OCI-M2 (cell line): Measurements from ENCODE around the gene SPART.
"Not testable (repeated sequence)": the region's sequence is repeated elsewhere in the genome, so short reads cannot be mapped to it uniquely, and the experiment has no call there.

Experiments used
- DNase-seq: peaks from one replicate; lab custom pipeline; 2025; ENCODE audit not compliant: unreplicated experiment; lab: John Stamatoyannopoulos, UW

The SPART gene

DNA sequence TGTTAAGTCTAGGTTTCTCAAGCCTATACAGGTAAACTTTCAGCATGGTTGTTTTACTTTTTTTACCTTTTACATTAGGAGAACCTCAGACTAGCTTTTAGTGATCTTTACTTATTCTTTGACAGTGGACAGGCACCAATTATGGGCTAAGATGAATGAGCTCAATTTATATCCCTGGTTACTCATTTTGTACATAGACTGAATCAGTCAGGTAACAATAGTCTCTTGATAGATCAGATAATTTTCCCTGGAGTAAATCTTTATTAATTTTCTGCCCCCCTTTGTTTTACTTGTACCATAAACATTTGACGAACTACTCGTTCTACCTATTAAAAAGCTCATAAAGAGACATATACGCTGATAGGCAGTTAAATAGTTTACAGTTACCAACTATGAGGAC lies 22.8 kb downstream of the SPART start:
- no peak for DNase-seq

DNA sequence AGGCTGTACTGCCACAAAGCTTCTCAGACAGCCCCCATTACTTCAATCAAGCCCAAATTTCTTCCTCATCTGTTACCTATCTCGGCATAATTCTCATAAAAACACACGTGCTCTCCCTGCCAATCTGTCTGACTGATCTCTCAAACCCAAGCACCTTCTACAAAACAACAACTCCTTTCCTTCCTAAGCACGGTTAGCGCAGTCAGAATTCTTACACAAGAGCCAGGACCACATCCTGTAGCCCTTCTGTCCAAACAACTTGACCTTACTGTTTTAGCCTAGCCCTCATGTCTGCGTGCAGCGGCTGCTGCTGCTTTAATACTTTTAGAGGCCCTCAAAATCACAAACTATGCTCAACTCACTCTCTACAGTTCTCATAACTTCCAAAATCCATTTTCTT lies 26.4 kb downstream of the SPART start:
- not testable (repeated sequence) for DNase-seq

- no peak for DNase-seq
Measured at GRCh38 chr13:36313047-36313969, 32.9 kb downstream of the SPART start.

- no peak for DNase-seq
Measured at GRCh38 chr13:36310417-36311108, 35.6 kb downstream of the SPART start.

- DNase-seq, result no peak
Measured at GRCh38 chr13:36302289-36302688, 43.9 kb downstream of the SPART start.

DNA sequence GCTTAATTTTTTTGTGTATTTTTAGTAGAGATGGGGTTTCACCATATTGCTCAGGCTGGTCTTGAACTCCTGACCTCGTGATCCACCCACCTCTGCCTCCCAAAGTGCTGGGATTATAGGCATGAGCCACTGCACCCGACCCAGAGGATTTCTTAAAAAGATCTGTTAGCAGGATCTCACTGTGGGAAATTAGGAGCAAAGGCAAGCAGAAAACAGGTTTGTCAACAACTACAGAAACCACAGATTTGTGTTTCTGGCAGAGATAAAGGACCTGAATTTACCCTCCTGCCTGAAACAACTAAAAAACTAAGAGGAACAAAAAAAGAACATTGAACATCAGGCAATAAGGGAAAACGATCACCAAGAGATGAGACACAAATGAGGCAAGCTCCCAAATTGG lies 46.7 kb downstream of the SPART start:
- DNase-seq, result not testable (repeated sequence)

GRCh38 chr13:36298535-36299068 lies 47.6 kb downstream of the SPART start:
- no peak for DNase-seq

GRCh38 chr13:36297366-36298338 lies 48.5 kb downstream of the SPART start, which contains the start of gene CCDC169:
Gene CCDC169, minus strand, starts transcription at chr13:36297814. Its CDS starts 95 bp downstream, at chr13:36297719.
- no peak for DNase-seq

DNA sequence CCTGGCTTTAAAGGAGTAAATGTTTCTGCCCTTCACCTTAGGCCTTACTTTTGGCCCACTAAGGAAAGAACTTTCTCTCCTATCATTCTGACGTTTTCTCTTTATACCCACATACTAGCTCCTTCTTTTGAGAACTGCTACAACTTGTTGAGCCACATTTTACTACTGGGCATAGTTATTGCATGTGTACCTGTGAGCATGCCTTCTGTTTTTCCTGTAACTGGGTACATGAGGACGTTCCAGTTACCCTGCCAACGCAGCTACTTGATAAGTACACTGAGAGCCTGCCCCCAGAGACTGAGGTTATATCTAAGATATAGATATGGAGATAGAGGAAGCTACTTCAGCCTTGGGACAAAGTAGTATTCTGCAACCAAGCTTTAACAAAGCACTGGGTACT lies 52.1 kb downstream of the SPART start:
- no peak for DNase-seq

DNA sequence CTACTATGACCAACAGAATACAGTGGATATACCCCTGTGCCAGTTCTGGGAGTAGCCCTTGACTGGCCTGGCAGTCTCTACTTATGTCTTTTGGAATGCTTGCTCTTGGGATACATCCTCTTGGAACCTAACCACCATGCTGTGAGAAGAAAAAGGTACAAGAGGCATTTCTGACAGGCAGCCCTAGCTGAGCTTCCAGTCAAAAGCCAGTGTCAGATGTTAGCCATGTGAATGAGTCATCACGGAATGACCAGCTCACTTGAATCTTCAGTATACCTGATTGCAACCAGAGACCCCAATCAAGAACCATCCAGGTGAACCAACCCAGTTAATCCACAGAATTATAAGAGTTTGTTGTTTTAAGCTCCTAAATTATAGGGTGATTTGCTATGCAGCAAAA lies 52.7 kb downstream of the SPART start:
- no peak for DNase-seq

- no peak for DNase-seq
Measured at GRCh38 chr13:36288794-36289391, 57.3 kb downstream of the SPART start.

GRCh38 chr13:36286006-36286405 lies 60.2 kb downstream of the SPART start:
- DNase-seq, result no peak

- no peak for DNase-seq
Measured at GRCh38 chr13:36282821-36283432, 63.3 kb downstream of the SPART start.

DNA sequence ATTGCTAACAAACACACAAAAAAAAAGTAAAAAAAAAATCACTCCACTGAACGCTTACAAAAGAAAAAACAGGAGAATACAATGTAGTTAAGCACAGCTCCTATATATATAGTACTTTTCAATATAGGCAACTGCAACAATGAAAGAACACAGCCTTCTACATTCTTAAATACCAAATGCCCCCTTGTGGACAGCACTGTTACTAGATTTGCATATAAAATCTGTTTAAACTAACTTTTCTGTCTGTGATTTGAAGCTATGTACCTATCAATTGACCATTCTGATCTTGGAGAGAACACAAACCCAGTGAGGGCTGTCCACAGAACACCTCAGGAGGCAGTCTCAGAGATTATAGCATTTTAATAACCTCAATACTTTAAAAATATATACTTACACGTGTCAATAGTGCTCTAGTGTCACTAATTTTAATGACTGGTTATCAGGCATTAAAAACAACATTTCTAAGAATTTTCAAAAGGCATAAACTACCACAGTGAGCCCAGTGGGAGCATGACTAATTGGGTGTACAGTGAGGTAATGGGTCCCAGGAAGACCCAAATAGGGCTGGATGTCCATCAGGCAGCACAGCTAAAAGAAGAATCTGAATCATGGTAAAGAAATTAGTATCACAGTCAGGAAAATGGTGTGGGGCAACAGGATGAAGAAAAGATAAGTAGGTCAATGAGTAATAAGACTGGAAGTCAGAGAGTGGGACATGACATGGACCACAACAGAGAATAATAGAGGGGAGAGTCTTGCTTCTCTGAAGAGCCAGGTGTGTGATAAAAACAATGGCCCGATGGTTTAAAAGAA lies 70.8 kb downstream of the SPART start:
- no peak for DNase-seq

DNA sequence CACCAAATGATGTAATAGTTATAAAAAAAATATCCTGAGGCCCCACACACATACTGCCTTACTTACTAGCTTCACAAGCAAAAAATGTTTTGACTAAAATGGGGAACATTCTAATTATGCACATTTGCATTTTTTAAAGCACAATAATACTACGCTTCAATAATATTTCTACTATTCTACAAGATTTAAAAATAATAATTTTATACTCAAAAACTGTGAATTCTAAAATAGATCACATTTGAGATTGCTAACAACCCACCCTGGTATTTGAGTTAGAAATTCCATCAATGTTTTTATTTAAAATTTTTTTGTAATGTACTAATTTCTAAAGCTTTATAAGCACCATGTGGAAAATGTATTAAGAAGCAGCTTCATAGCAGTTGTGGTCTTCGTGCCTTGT lies 72.8 kb downstream of the SPART start:
- no peak for DNase-seq

GRCh38 chr13:36261976-36262375 lies 84.2 kb downstream of the SPART start:
- no peak for DNase-seq

- no peak for DNase-seq
Measured at GRCh38 chr13:36261011-36261410, 85.2 kb downstream of the SPART start.

GRCh38 chr13:36259361-36260137 lies 86.6 kb downstream of the SPART start:
- DNase-seq, result no peak
